Kasumi-1 (cell line): ENCODE measurements around the gene DUSP18.
"Not testable (repeated sequence)": the region's sequence is repeated elsewhere in the genome, so short reads cannot be mapped to it uniquely, and the experiment has no call there.

Source experiments
- DNase-seq, 2 experiments: peaks; one replicate each; lab custom pipeline; 2025; lab: John Stamatoyannopoulos, UW

The DUSP18 gene

DNA sequence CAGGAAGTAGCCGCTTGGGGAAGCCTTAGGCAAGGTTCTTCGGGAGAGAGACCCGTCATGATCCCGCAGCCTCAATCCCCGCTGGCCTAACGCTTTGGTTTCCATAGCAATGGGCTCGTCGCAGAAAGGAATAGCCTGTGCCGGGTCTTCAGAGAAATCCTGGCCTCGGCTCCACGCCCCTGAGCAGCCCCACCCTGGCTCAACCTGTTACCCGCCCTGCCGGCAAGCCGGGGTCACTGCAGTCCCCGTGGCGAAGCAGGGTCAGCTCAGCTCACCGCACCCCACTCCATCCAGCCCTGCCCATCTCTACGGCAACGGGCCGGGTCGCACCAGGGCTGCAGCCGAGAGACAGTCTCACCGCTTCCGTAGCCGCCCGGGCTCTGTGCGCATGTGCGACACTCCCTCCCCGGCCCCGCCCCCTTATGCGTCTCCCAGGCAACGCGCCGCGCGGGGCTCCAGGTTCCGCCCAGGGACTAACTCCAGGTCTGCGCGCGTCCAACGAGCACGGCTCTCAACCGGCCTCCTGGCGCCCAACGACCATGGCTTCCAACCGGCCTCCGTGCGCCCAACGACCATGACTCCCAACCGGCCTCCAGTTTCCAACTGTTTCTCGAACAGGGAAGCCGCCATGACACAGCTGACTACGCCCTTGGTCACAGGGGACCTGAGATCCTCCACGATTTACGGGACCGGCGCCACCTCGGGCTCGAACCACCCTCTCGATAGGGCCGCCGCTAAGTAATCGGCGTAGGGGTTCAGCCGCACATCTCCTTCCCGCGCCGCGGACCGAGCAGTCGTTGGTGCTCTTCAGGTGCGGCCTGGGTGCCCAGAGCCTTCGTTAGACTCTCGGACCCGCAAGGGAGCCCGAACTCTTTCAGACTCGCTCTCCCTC is at the start of gene DUSP18:
DUSP18 (minus strand) TSS at position 382 of the 892 bp plus-strand sequence. CDS start 3,872 bp downstream, outside the sequence.
- peak; percentile 59 to 63 for DNase-seq

DNA sequence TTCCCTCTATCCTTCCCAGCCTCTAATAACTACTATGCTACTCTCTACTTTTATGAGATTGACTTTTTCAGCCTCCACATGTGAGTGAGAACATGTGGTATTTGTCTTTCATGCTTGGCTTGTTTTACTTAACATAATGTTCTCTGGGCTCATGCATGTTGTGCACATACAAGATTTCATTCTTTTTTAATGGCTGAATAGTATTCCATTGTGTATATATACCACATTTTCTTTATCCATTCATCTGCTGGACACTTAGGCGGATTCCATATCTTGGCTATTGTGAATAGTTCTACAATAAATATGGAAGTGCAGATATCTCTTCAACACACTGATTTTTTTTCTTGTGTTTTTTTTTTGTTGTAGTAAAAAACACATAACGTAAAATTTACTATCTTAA is 46.4 kb upstream of the DUSP18 start:
- no peak for DNase-seq

DNA sequence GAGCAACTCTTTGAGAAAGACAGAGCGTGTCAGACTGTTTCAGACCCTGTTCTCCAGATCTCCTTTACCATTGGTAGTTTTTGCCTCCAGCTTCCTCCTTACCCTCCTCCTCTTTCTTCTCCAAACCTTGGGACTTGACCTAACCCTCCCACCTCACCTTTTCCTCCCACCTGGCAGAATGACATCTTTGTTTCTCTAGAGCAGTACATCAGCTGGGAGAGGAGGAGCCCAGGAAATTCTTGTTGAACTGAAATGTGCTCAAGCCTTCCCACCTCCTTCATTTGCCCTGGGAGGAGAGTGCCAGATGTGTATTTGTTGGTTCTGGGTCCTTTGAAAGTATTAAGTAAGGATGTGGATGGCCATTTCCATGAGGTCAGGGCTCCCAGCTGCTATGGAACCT is 44.4 kb upstream of the DUSP18 start:
- no peak for DNase-seq

DNA sequence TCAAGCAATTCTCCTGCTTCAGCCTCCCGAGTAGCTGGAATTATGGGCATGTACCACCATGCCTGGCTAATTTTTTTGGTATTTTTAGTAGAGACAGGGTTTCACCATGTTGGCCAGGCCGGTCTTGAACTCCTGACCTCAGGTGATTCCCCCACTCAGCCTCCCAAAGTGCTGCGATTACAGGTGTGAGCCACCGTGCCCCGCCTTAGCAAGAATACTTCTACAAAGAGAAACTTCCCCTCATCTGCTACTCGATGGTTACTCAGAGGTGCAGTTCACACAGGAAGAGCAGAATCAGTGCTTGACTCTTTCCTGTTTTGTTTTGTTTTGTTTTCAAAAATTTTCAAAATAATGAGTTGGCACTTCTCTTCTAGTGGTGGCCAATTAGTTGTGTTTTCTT is 42.3 kb upstream of the DUSP18 start:
- not testable (repeated sequence) for DNase-seq

DNA sequence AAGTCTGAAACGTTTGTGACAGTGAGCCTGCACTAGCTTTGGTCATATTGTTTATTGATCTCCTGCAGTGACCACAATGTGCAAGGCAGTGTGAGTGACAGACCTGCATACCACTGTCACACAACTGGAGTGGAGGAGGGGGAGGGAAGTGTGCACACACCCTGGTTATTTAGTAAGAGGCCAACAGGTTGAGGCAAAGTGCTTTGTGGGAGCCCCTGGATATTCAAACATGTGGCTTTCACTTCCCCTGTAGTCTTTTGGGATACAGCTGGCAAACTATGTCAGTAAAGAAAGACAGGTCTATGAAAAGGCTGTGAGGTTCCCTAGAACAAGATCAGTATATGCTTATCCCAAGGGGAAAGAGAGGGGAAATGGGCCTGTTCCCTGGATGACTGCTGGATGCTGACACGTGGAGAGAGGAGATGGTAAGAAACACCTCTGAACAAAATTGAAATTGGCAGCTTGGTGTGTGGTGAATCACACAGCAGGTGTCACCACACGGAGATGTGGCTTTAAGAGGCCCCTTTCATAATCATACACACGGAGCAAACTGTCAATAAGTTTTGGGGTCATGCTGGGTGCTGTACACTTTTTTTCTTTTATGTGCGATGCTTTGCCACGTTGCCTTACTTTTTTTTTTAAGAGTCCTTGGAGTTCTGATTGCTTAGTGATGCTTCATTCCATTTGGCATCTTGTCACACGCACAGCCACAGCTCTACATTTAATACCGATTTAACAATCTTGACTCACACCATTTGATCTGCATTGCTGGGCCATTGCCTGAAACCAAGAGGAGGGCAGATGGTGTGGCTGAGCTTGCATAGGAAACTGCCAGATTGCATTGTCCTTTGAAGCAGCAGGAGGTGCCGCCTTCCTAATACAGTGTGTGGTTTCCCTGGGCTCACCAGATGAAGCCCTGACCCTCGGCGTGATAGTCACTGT is 38.3 kb upstream of the DUSP18 start:
- DNase-seq = no peak

DNA sequence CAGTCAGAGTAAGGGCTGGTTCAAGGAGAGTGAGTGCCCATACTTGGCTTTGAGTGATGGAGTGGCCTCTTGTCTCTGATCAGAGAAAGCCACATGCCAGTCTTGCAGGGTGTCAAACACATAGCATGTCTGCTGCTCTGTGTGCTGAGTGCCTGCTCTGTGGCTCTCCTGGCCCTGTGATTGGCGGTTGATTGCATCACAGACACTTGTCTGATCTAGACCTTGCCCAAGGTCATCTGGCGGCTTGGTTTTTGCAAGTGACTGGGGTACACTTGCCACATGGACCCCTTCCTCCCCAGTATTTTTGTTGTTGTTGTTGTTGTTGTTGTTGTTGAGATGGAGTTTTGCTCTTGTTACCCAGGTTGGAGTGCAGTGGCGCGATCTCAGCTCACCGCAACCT is 37.3 kb upstream of the DUSP18 start:
- DNase-seq = no peak

DNA sequence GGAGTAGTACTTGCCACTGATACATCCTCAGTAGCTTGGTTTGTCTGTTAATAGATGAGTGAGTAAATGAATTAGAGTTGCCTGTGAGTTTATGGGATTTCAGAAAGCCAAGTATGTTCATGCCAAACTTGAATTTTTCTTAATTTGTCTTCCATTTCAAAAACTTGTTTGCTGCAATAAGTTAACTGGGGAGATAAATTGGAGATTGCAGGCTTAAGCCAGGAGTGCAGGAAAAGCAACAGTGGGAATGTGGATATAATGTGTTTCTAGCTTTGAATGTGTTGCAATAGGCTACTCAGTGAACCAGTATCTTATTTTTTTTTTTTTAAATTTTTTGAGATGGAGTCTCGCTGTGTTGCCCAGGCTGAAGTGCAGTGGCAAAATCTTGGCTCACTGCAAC is 35.2 kb upstream of the DUSP18 start:
- no peak for DNase-seq

DNA sequence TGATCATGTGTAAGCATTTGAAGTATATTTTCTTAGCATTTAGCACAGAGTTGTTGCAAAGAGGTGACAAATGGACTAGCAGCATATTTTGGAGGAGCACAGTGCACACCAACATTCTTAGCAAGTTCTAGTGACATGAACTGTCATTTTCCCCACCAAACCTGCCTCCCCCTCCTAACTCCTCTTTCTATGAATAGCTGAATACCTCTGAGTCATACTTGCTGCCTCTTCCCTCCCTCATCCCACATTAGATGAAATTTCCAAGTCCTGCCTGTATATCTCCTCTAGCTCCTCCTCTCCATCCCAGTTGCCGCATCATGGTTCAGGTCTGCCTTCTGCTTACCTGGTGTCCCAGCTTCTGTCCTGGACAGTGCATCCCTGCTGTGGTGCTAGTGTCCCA is 34.2 kb upstream of the DUSP18 start:
- DNase-seq = no peak

DNA sequence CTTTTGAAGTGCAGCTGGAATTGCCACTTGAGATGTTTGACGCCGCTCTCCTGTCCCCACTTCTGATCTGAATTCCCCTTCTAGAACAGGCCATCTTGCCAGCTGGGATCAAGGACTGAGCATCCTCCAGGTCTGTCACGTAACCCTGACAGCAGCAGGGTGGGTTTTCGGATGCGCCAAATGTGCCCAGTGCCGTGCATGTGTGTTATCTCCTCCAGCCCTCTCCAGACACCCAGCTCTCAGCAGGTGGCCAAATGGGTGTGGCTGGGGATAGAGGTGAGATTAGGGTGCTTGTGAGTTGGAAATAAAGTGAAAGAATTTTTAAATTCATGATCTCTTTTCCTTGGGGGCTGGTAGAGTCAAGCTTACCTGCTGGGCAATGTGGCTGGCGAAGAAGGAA is 30.3 kb upstream of the DUSP18 start:
- DNase-seq = no peak

DNA sequence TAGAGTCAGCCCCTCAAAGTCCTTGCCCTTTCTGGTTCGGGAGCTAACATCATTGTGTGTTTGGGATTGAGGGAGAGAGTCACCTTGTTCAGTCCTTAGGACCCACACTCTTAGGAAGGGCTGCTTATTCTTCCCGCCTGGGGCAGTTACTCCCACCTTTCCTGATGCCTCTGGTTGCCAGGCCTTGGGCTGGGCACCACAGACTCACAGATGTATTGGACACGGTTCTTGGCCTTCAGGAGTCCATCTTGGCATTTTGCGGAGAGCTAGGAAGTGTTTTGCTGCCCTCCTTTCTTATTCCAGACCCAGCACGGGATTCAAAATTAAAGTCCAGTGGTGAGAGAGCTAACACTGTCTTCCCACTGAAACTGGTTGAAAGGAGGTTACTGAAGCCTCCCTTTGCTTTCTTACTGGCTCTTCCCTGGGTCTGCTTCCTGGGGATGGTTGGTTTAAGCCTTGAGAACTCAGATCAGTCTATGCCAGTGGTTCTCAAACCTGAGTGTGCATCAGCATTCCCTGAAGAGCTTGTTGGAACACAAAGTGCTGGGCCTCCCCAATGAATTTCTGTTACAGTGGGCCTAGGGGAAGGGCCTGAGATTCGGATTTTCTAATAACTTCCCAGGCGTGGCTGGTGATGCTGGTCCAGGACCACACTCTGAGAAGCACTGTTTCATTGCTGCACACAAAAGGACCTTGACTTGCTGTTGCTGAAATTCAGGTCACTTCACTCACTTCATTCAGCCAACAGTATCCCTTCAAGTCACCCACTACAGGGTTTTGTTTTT is 28.4 kb upstream of the DUSP18 start:
- DNase-seq = no peak

DNA sequence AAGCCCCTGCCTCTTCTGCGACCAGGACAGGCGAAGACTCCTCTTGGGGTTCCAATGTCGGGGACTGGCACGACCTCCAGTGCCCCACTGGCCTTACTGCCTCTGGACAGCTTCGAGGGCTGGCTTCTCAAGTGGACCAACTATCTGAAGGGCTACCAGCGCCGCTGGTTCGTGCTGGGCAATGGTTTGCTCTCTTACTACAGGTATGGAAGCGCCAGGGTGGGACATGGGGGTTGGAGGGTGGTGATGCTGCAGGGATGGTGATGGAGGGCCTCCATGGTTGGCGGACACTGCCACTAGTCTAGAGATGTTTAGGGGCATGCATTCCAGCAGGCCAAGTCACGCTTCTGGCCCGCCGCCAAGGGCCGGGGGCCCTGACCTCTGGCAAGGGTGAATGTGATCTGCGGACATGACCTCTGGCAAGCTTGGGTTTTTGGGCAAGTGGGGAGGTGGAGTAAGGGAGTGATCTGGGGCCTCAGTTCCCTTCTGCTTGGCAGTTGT is 27.7 kb upstream of the DUSP18 start:
- no peak for DNase-seq

DNA sequence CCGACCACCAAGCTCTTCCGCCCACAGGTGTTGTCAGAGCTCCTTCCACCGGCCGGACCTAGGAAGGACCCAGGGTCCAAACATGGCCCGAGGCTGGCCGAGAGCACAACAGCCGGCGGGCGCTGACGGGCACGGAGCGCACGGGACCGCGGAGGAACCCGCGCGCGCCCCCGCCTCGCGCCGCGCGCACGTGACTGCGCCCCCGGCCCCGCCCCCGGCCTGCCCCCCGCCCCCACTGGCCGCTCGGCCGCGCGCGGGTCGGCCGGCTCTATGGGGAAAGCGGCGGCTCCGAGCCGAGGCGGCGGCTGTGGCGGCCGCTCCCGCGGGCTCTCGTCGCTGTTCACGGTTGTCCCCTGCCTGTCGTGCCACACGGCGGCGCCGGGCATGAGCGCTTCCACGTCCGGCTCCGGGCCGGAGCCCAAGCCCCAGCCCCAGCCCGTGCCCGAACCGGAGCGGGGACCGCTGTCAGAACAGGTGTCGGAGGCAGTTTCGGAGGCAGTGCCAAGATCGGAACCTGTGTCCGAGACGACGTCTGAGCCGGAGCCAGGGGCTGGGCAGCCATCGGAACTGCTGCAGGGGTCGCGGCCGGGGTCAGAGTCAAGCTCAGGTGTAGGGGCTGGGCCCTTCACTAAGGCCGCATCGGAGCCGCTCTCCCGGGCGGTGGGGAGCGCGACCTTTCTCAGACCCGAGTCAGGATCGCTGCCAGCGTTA is 27.1 kb upstream of the DUSP18 start, which contains the start of gene OSBP2:
OSBP2 (plus strand) TSS at position 235 of the 711 bp plus-strand sequence; CDS start at position 271, 36 bp downstream.
- DNase-seq = no peak

DNA sequence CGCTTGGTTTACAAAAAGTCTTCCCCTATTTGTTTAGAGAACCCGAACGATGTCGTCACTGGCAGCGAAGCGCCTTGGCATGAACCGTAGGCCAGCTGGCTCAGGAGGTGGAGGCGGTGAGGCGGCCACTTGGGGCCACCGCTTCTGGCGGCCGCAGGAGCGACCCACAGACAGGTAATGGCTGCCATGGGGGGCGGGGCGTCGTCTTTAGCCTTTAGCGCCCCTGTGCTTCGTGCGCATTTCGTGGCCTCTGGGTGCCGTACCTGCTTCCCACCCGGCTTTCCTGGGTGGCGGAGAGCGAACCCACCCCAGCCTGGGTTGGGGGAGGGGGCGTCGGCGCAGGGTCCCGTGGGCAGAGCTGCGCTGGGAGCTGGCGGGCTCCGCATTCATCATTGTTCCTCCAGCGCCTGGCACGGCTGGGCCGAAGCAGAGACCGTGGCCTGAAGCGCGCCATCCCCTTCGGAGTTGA is 26.5 kb upstream of the DUSP18 start:
- no peak for DNase-seq

DNA sequence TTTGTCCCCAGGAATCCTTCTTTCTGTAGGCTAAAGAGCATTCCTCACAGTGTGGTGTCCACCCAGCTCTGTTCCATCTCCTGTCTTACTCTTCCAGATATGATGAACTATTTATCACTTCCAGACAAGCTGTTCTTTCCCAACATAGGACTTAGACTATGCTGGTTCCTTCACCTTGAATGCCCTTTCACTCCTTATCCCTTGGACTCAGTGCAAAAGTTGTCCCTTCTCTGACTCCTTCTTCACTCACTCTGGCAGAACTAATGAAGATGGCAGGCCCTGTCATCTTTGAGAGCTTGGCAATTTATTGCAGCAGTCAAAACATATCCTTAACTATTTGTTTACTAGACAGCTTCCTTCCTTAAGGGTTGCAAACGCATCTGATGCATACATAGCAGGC is 23.5 kb upstream of the DUSP18 start:
- no peak for DNase-seq

DNA sequence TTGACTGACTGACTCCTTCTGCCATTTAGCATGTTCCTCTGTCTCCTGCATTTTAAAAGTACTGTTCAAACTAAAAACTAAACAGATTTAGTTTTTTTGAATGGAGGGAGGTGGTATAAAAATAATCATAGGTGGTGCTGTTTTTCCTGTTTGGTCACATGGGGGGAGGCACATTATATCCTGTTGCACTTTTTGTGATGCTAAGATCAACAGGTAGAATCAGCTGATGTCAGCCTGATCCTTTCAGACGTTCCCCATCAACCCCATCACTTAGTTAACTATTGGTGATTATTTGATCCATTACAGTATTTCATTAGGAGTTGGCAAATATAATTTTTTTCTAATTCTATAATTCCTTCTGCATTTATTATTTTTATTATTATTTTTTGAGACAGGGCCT is 21.9 kb upstream of the DUSP18 start:
- DNase-seq = no peak

DNA sequence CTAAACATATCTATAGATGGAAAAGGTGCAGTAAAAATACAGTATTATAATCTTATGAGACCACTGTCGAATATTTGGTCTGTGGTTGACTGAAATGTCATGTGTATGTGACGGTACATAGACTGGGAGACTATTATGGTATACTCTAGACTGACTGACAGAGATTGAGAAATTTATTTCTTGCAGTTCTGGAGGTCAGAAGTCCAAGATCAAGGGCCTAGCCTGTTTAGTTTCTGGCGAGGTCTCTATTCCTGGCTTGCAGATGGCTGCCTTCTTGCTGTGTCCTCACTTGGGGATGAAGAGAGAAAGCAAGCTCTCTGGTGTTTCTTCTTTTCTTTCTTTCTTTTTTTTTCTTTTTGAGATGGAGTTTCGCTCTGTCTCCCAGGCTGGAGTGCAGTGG is 19.7 kb upstream of the DUSP18 start:
- no peak for DNase-seq

DNA sequence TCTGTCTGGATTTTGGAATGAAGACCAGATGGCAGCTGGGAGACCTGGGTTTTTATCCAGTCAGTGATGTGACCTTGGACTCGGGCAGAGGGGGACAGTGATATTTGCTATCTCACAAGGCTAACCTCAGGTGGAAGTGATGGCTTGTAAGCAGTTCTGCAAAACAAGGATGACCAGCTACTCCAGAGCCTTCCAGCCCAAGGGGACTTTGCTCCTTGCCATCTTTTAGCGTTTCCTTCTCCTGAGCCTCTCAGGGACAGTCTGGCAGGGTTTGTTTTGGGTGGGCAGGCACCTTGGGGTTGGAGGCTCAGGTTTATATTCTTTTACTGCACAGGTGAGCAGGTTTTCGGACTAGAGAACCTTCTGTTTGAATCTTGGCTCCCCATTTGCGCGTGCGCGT is 17.5 kb upstream of the DUSP18 start:
- DNase-seq = no peak

DNA sequence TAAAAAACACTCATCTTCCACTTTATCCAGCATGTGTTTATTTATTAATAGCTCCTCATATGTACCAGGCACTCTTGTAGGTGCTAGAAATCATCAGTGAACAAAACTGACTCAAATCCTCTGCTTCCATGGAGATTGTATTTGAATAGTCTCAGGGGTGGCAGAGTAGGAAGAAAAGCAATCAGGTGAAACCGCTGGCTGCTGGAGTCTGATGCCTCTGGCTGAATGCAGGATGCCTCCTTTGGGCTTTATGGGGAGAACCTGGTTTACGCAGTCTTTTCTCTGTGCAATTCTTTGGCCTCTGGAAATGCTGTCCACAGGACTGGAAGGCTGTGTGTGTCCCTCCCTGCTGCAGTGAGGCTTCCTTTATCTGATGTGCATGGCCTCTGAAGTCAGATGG is 14.2 kb upstream of the DUSP18 start:
- no peak for DNase-seq

DNA sequence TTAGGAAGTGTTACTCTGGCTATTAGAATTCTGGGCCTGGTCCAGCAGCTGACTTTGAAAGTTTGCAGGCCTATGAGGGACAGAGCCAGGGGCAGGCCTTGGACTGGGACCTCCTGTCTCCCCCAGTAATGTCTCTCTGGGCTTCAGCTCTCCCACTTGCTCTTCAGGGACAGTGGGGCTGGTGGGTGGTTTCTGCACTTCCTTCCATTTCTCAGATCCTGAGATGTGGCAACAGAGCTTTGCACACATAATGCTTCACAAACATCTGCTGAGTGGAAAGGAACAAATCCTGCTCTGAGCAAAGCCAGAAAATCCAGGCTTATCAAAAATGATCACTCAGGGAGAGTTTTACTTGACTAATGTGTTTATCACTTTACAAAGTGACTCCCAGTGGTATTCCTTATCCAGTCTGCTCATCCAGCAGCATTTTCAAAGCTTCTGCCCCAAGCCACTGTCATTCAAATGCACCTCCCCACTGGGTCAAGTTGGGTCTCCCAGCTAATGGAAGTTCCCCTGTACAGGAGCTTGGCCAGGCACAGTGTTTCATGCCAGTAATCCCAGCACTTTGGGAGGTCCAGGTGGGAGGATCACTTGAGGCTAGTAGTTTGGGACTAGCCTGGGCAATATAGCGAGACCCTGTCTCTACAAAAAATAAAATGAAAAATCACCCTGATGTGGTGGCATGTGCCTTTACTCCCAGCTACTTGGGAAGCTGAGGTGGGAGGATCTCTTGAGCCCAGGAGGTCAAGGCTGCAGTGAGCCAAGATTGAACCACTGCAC is 13.5 kb upstream of the DUSP18 start:
- DNase-seq = no peak
